GM18858 (cell line): ENCODE results near the gene ODF2.
A peak's percentile ranks its signal among the peaks of the same experiment; 100 is the strongest.
"Not testable (repeated sequence)": the region's sequence is repeated elsewhere in the genome, so short reads cannot be mapped to it uniquely, and the experiment has no call there.

Experiments used
- ATAC-seq: cut with Tn5 transposase; IDR thresholded peaks from one replicate; pipeline ENCODE4 v1.9.1; 2021; ENCODE audit not compliant: unreplicated experiment

Gene ODF2

GRCh38 chr9:128482186-128482585 lies 26.4 kb downstream of the ODF2 start:
- no peak for ATAC-seq

DNA sequence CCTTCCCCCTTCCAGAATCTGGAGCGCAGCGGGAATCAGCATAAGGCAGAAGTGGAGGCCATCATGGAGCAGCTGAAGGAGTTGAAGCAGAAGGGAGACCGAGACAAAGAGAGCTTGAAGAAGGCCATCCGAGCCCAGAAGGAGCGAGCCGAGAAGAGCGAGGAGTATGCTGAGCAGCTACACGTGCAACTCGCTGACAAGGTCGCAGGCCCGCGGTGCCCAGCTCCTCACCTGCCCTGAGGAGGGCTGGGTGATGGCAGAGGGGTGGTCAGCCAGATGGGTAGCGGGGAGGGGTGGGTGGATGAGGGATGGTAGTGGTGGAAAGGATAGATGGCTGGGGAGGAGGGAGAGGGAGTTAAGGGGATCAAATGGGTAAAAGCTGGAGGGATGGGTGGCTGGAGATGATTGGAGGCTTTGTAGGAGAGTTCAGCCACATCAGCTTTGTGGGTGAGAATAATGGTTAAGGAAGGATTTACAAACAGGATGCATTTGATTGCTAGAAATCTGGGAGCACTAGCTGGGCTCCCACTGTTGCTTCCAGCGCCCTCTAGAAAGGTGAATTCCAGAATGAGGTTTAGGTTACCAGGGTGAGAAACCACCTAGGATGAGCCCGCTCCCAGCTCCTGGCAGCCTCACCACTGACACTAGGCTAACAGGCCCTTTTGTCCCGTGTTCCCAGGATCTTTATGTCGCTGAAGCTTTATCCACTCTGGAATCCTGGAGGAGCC lies 29.0 kb downstream of the ODF2 start:
- no peak for ATAC-seq

GRCh38 chr9:128485414-128485855 lies 29.6 kb downstream of the ODF2 start:
- no peak for ATAC-seq

DNA sequence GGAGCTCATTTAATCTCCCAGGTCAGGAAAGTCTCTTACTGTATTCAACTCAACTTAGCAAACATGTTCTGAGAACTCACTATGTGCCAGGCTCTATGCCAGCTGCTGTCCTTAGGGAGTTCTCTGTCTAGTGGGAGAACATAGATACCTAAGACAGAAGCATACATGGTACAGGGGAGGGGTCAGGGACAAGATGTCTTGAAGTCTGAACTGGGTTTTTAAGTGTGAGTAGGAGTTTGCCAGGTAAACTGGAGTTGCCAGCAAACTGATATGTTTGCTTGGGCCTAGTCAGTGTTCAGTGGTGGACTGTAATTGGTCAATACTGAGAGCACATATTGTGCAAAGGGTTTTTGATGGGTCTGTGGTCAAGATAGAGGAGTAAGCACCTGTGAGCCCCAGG lies 30.4 kb downstream of the ODF2 start:
- ATAC-seq, result no peak

- ATAC-seq, result no peak
Observed at GRCh38 chr9:128493424-128493823, 37.6 kb downstream of the ODF2 start.

- ATAC-seq, result no peak
Observed at GRCh38 chr9:128494108-128494745, 38.4 kb downstream of the ODF2 start.

DNA sequence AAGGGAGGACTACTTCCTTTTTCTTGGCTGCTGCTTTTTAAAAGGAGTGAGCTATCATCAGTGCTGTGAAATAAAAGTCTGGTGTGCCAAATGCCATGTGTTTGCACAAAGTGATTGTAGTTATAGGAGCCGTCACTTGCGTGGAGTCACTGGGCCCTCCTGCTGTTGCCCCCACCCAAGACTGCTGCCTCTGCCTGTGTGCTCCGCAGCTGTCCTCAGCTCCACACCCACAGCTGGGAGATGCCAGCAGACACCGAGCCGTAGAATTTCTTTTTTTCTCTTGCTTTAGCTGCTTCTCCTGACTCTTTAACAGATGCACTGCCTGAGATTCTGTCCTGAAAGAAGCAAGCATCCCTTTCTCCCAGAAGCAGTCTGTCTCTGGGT lies 38.9 kb downstream of the ODF2 start:
- ATAC-seq, result no peak

GRCh38 chr9:128495296-128495695 lies 39.5 kb downstream of the ODF2 start:
- ATAC-seq, result no peak

DNA sequence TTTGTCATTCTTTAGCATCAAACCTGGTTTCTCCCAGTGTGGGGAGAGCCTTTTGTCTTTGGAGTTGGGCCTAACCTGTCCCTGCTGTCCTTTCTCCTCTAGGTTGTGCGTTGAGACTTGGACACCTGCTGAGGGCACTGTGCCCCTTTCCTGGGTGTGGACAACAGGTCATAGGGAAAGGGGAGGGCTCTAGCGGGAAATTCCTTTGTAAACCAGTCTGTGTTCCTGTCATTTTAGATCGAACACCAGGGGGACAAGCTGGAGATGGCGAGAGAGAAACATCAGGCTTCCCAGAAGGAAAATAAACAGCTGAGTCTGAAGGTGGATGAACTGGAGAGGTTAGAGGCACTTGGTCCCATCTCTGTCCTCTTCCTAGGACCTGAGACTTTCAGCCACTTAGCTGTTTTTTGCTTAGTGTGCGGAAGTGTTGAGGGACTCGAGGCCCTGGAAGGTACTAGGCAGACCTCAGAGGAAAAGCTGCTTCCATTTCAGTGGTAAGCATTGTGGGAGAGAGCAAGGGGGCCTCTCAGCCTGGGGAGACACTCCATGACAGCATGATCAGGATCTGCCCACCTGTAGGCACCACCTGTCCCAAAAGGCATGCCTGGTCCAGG lies 40.1 kb downstream of the ODF2 start:
- no peak for ATAC-seq

DNA sequence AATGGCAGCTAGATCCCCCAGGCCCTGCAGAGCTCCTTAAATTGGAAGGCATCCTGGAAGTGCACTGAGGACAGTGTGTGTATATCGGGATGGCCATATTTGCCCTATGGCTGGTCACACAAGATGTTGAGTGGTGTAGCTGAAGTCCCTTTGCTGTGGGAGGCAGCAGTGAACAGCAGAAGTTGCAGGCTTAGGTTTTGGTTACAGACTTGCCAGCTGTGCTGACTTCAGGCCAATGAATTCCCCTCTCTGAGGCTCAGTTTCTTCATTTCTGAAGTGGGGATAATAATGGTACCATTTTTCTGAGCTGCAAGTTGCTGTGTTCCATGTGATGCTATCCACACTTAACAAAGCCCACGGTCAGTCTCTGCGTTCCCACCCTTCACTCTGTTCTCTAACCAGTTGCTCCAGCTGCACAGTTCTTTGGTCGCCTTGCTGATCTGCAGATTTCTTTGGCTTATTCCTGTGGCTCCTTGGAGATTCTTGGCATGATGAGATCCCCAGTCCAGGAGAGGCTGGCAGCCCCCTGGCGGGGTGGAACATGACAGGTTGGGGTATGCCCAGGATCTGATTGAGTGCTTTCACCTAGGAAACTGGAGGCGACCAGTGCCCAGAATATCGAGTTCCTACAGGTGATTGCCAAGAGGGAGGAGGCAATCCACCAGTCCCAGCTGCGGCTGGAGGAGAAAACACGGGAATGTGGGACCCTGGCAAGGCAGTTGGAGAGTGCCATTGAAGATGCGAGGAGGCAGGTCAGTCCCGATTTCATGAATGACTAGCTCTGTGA lies 42.2 kb downstream of the ODF2 start:
- no peak for ATAC-seq

DNA sequence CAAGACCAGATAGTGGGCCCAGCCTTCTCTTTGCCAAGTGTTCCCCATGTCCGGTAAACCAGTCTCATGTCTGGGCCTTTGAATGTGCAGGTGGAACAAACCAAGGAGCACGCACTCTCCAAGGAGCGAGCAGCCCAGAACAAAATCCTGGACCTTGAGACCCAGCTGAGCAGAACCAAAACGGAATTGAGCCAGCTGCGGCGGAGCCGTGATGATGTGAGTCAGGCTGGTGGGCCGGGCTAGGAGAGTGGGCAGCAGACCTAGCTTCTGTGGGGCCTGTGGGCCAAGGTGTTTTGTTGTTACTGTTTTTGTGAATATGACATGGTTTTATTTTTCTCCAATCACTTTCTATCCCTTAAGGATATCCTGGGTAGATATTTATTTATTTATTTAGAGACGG lies 43.1 kb downstream of the ODF2 start:
- ATAC-seq, result no peak

DNA sequence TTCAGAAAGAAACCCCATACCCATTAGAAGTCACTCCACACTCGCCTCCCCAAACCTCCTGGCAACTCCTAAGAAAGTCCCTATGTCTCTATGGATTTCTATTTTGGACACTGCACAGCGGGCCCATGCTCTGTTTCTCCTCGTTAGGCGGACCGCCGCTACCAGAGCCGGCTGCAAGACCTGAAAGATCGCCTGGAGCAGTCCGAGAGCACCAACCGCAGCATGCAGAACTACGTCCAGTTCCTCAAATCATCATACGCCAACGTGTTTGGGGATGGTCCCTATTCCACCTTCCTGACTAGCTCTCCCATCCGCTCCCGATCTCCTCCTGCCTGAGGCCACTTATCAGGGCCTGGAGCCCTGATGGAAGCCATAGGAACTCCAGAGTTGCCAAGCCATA lies 44.1 kb downstream of the ODF2 start:
- ATAC-seq, result no peak

- ATAC-seq, result not testable (repeated sequence)
Observed at GRCh38 chr9:128503415-128503825, 47.6 kb downstream of the ODF2 start.

DNA sequence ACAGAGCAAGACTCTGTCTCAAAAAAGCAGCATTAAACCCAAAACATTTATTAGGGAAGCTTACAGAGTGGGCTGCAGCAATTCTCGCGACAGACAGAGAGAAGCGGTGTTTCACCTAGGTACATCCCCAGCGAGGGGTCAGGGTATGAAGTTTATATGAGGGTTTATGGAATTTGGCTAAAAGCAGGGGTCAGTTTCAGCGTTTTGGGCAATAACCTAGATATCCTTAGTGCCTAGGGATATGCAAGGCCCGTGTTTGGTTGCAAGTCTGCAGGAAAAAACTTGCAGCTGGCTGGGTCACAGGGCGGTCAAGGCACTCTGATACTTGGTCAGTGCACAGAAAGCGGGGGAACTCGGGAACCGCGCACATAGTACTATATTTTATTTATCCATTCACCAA lies 48.1 kb downstream of the ODF2 start:
- no peak for ATAC-seq

GRCh38 chr9:128504485-128505413 lies 48.9 kb downstream of the ODF2 start, which contains the start of gene GLE1:
TSS of gene GLE1 (plus strand) at chr9:128504719. CDS start at chr9:128504806, 87 bp downstream.
- peak; percentile 74 for ATAC-seq

- no peak for ATAC-seq
Observed at GRCh38 chr9:128505414-128505765, 49.6 kb downstream of the ODF2 start.

DNA sequence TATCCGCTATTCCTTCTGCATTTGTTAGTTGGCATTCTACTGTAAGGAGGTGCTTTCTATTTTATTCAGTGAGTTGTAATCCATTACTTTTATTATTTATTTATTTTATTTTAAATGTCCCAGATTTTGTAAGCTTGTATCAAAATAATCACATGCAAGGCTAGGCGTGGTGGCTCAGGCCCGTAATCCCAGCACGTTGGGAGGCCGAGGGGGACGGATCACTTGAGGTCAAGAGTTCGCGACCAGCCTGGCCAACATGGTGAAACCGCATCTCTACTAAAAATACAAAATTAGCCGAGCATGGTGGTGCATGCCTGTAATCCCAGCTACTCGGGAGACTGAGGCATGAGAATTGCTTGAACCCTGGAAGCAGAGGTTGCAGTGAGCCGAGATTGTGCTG lies 50.1 kb downstream of the ODF2 start:
- not testable (repeated sequence) for ATAC-seq

GRCh38 chr9:128512820-128513219 lies 57.0 kb downstream of the ODF2 start:
- ATAC-seq, result no peak

DNA sequence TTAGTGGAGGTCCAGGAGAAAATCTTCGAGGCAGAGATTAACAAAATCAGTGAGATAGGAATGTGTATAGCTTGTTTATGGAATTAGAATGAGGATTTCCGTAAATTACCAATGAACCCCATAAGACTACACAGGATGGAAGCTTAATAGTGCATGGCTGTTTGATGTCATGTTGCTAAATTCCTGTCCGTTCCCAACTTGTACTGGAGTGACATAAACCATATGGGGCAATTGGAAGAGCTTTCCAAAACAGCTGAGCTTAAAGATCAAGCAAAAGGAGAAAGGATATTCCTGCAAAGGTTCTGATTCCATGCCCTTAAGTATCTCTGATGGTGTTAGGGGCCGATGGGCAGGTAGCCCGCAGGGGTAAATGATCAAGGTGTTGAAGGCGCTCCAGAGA lies 66.2 kb downstream of the ODF2 start:
- ATAC-seq, result no peak

DNA sequence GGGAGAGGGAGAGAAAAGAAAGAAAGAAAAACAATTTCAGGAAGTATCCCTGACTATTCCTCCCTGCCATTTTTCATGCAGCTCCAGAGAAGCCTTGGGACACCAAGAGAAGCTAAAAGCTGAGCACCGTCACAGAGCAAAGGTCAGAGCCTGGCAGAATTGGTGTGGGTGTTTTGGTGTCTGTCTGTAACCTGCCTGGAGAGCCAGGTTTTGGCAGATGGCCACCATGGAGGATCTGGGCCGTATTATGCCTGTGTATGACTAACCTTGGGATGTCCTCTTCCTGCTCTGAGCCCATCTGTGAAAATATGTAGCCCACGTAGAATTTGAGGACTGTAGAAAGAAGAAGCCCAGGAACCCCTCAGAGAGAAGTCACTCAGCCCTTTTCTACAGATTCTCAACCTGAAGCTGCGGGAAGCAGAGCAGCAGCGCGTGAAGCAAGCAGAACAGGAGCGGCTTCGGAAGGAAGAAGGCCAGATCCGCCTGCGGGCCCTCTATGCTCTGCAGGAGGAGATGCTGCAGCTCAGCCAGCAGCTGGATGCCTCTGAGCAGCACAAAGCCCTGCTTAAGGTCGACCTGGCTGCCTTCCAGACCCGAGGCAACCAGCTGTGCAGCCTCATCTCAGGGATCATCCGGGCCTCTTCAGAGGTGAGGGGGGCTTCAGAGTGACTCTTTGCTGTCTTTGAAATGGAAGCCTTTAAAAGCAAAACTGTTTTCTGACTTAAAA lies 67.6 kb downstream of the ODF2 start:
- no peak for ATAC-seq
